Measurements from ENCODE around the gene UMAD1.
"Not testable (repeated sequence)": the region's sequence is repeated elsewhere in the genome, so short reads cannot be mapped to it uniquely, and the experiment has no call there.

UMAD1 gene

GRCh38 chr7:7653593-7654187 lies 13.1 kb downstream of the UMAD1 start:
- no peak for DNase-seq

GRCh38 chr7:7654964-7655715 lies 14.6 kb downstream of the UMAD1 start:
- no peak for DNase-seq

GRCh38 chr7:7656459-7656858 lies 15.9 kb downstream of the UMAD1 start:
- not testable (repeated sequence) for DNase-seq

GRCh38 chr7:7662527-7662926 lies 22.0 kb downstream of the UMAD1 start:
- DNase-seq = no peak

GRCh38 chr7:7664291-7664690 lies 23.7 kb downstream of the UMAD1 start:
- no peak for DNase-seq

- DNase-seq = no peak
Measured at GRCh38 chr7:7665031-7665430, 24.5 kb downstream of the UMAD1 start.

- DNase-seq = no peak
Measured at GRCh38 chr7:7667187-7667586, 26.6 kb downstream of the UMAD1 start.

- DNase-seq = no peak
Measured at GRCh38 chr7:7668706-7669105, 28.2 kb downstream of the UMAD1 start.

- no peak for DNase-seq
Measured at GRCh38 chr7:7670490-7670889, 29.9 kb downstream of the UMAD1 start.

GRCh38 chr7:7671361-7671760 lies 30.8 kb downstream of the UMAD1 start:
- no peak for DNase-seq

- no peak for DNase-seq
Measured at GRCh38 chr7:7672545-7673239, 32.1 kb downstream of the UMAD1 start.

GRCh38 chr7:7673240-7673550 lies 32.6 kb downstream of the UMAD1 start:
- DNase-seq = no peak

- DNase-seq = no peak
Measured at GRCh38 chr7:7675686-7676085, 35.1 kb downstream of the UMAD1 start.

GRCh38 chr7:7679640-7680039 lies 39.1 kb downstream of the UMAD1 start:
- not testable (repeated sequence) for DNase-seq

GRCh38 chr7:7681191-7681935 lies 40.8 kb downstream of the UMAD1 start:
- DNase-seq = no peak

- no peak for DNase-seq
Measured at GRCh38 chr7:7681936-7682329, 41.4 kb downstream of the UMAD1 start.

- DNase-seq = no peak
Measured at GRCh38 chr7:7682861-7683260, 42.3 kb downstream of the UMAD1 start.

- DNase-seq = no peak
Measured at GRCh38 chr7:7686811-7687508, 46.4 kb downstream of the UMAD1 start.

GRCh38 chr7:7687800-7688199 lies 47.2 kb downstream of the UMAD1 start:
- DNase-seq = no peak

- no peak for DNase-seq
Measured at GRCh38 chr7:7688310-7688709, 47.8 kb downstream of the UMAD1 start.

GRCh38 chr7:7688956-7689355 lies 48.4 kb downstream of the UMAD1 start:
- no peak for DNase-seq

GRCh38 chr7:7693881-7694280 lies 53.3 kb downstream of the UMAD1 start:
- no peak for DNase-seq

- no peak for DNase-seq
Measured at GRCh38 chr7:7694542-7694941, 54.0 kb downstream of the UMAD1 start.

All from T-helper 9 cell (primary cell).